HEK293T (cell line): Measurements from ENCODE around the gene FCMR.

Experiments
- CTCF ChIA-PET: fragments of 350-600 bp; formaldehyde crosslinking; extraction: SDS; loops from one replicate; lab custom pipeline; 2021; ENCODE audit warnings: antibody characterized with exemption, inconsistent platforms; lab: Yijun Ruan, JAX
- POLR2A ChIA-PET: fragments of 350-600 bp; formaldehyde crosslinking; extraction: SDS; loops from one replicate; lab custom pipeline; 2020; ENCODE audit warnings: antibody characterized with exemption, inconsistent platforms; lab: Yijun Ruan, JAX
- DNase-seq: peaks from one replicate; pipeline ENCODE4 v3.0.0; 2012; ENCODE audit warnings: mixed read lengths; ENCODE audit errors: extremely low spot score
- ARNT ChIP-seq: fragments of 450-650 bp; IDR thresholded peaks from 2 replicates; pipeline ENCODE4 v1.6.1; 2017; ENCODE audit warnings: mild to moderate bottlenecking
- BHLHE40 ChIP-seq: fragments of 450-650 bp; IDR thresholded peaks from 2 replicates; pipeline ENCODE4 v1.6.1; 2016; ENCODE audit warnings: mild to moderate bottlenecking, moderate library complexity, borderline replicate concordance
- CTBP1 ChIP-seq: fragments of 450-650 bp; IDR thresholded peaks from 2 replicates; pipeline ENCODE4 v1.6.1; 2016; ENCODE audit warnings: borderline replicate concordance
- ELF4 ChIP-seq: fragments of 450-650 bp; IDR thresholded peaks from 2 replicates; pipeline ENCODE4 v1.6.1; 2017; ENCODE audit warnings: antibody characterized with exemption
- FOXA1 ChIP-seq: fragments of 450-650 bp; IDR thresholded peaks from 2 replicates; pipeline ENCODE4 v1.6.1; 2016; ENCODE audit warnings: mild to moderate bottlenecking
- FOXK2 ChIP-seq: fragments of 450-650 bp; IDR thresholded peaks from 2 replicates; pipeline ENCODE4 v1.6.1; 2016; ENCODE audit warnings: mild to moderate bottlenecking
- FOXM1 ChIP-seq: fragments of 450-650 bp; IDR thresholded peaks from 2 replicates; pipeline ENCODE4 v1.6.1; 2017; ENCODE audit warnings: mild to moderate bottlenecking, borderline replicate concordance
- HDGF ChIP-seq: fragments of 450-650 bp; IDR thresholded peaks from 2 replicates; pipeline ENCODE4 v1.6.1; 2017; ENCODE audit warnings: antibody characterized with exemption, borderline replicate concordance
- L3MBTL2 ChIP-seq: fragments of 450-650 bp; conservative IDR thresholded peaks from 2 replicates; pipeline ENCODE4 v1.6.1; 2016; ENCODE audit warnings: mild to moderate bottlenecking
- LEF1 ChIP-seq: fragments of 450-650 bp; IDR thresholded peaks from 2 replicates; pipeline ENCODE4 v1.6.1; 2017; ENCODE audit warnings: mild to moderate bottlenecking, borderline replicate concordance
- NFRKB ChIP-seq: fragments of 450-650 bp; IDR thresholded peaks from 2 replicates; pipeline ENCODE4 v1.6.1; 2016; ENCODE audit warnings: mild to moderate bottlenecking, moderate library complexity
- SP1 ChIP-seq: fragments of 450-650 bp; IDR thresholded peaks from 2 replicates; pipeline ENCODE4 v1.6.1; 2017
- SUZ12 ChIP-seq: fragments of 450-650 bp; IDR thresholded peaks from 2 replicates; pipeline ENCODE4 v1.6.1; 2016; ENCODE audit warnings: mild to moderate bottlenecking
- TARDBP ChIP-seq: fragments of 450-650 bp; IDR thresholded peaks from 2 replicates; pipeline ENCODE4 v1.6.1; 2016
- ZNF384 ChIP-seq: fragments of 450-650 bp; IDR thresholded peaks from 2 replicates; pipeline ENCODE4 v1.6.1; 2016
- TF ChIP-seq, protein P1 (sequence below): fragments of 450-650 bp; IDR thresholded peaks from 2 replicates; pipeline ENCODE4 v1.6.1; 2016

The FCMR gene, protein sequence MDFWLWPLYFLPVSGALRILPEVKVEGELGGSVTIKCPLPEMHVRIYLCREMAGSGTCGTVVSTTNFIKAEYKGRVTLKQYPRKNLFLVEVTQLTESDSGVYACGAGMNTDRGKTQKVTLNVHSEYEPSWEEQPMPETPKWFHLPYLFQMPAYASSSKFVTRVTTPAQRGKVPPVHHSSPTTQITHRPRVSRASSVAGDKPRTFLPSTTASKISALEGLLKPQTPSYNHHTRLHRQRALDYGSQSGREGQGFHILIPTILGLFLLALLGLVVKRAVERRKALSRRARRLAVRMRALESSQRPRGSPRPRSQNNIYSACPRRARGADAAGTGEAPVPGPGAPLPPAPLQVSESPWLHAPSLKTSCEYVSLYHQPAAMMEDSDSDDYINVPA

DNA sequence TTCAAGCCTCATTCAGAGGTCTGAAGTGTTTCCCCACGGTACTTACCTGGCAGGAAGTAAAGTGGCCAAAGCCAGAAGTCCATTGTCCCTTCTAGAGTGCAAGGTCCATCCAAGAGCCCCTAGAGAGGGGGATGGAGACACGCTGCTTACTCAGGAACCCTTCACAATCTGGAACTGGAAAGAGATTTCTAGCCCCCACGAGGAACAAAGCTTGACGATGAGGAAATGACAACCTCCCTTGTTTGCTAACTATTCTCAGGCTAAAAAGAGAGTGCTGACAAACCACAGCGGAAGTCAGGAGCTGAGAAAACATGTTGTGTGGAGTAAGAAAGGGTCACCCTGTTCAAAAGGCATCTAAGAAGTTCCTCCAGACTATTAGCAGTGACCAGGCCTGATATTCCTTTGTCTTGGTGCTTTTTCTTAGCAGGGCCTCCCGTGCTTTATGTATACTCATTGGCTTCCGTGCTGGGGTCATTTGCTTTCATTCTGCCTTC is at the start of gene FCMR:
Gene FCMR, minus strand, starts transcription at position 170 of the 494 bp plus-strand sequence. Its CDS starts 87 bp downstream, at position 83.
- POLR2A ChIA-PET: interaction anchor here (1.2 kb wide), 1 partner anchor 287 kb away, joined by 3 read pairs; no protein-coding TSS in a partner anchor
- TF ChIP-seq CTBP1: no peak
- TF ChIP-seq L3MBTL2: no peak
- TF ChIP-seq HDGF: no peak
- CTCF ChIA-PET: interaction anchor here (0.7 to 2.1 kb wide), 2 partner anchors 9 to 10 kb away, joined by 3 to 4 read pairs; no protein-coding TSS in a partner anchor
- no peak for DNase-seq

DNA sequence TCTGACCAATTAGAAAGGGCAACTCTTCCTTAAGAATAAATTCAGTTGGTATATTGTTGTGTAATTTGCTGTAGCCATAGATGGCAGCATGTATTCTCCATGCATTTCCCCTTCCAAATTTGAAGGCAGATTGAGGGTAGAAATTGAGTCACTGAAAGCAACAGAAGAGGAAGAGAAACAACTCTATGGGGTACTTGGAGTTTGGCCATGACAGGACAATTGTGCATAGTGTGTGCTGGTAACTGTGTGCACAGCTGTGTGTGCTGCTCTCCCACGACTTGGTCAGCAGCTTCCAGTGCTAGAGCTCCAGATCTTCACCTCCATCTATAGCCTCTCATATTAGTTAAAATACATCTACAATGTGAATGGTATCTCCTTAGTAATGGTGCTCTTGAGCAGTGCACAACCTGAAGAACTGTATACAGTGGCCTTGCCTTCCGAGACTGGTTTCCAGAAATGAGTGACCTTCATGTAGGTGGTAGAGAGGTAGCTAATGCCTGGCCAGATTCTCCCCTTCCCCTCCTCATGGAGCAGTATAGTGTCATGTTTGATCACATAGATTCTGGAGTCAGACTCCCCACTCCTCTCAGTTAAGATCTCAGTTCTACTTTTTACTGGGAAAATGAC is 49.4 kb upstream of the FCMR start:
- POLR2A ChIA-PET: no interaction called here
- no peak for DNase-seq
- TF ChIP-seq HDGF: no peak
- no peak for TF ChIP-seq ELF4
- no peak for TF ChIP-seq BHLHE40
- no peak for TF ChIP-seq L3MBTL2
- TF ChIP-seq FOXA1: no peak
- TF ChIP-seq LEF1: no peak
- no peak for TF ChIP-seq SP1
- TF ChIP-seq ZNF384: no peak
- no peak for TF ChIP-seq FOXM1
- TF ChIP-seq TARDBP: no peak
- CTCF ChIA-PET: no interaction called here

DNA sequence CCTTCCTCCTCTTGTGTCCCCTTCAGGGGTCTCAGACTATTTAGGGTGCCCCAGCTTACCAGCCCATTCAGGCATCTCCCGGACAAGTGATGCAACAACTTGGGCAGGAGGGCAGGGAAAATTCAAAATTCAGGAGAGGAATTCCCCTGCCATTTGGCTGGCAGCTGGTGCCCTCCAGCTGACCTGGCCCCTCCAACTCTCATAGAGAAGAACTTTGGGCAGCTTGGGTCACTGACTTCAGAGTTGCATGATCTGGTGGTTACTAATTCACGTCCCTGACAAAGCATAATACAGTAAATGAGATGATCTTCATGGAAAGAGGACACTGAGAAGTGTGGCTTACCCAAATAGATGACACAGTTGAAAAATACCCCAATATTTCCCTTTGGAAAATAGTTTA is 48.7 kb upstream of the FCMR start, which contains the start of gene FCAMR:
Gene FCAMR, minus strand, starts transcription at position 15 of the 400 bp plus-strand sequence. CDS start 335 bp downstream, outside the sequence.
- POLR2A ChIA-PET: no interaction called here
- no peak for DNase-seq
- CTCF ChIA-PET: no interaction called here
- TF ChIP-seq TARDBP (no peak), FOXM1 (no peak), ARNT (no peak), FOXA1 (no peak), ZNF384 (no peak), CTBP1 (no peak), HDGF (no peak)

DNA sequence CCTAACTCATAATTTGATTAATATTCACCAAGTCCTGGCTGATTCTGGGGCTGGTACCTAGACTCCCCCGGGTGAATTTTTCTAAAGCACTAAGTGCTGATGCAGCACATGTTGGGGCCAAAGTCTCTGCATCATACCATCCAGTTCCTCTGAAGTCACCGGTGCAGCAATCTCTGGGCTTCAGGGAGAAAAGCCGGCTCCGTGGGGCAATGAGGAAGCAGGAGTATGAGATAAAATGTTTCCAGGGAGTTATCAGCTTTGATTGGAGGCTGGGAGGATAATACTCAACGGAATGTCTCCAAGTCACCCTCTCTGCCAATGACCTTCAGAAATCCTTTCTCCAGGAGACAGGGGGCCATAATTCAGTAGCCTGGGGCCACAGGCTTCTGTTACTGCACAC is 47.3 kb upstream of the FCMR start:
- CTCF ChIA-PET: interaction anchor here (0.7 kb wide), 1 partner anchor 13 kb away, joined by 3 read pairs; no protein-coding TSS in a partner anchor
- DNase-seq: no peak
- POLR2A ChIA-PET: no interaction called here
- TF ChIP-seq TARDBP (no peak), SUZ12 (no peak), BHLHE40 (no peak), NFRKB (no peak), CTBP1 (no peak), ZNF384 (no peak), ELF4 (no peak), L3MBTL2 (no peak), SP1 (no peak), HDGF (no peak), FOXM1 (no peak), LEF1 (no peak), FOXK2 (no peak), FOXA1 (no peak)
- TF ChIP-seq, protein P1, sequence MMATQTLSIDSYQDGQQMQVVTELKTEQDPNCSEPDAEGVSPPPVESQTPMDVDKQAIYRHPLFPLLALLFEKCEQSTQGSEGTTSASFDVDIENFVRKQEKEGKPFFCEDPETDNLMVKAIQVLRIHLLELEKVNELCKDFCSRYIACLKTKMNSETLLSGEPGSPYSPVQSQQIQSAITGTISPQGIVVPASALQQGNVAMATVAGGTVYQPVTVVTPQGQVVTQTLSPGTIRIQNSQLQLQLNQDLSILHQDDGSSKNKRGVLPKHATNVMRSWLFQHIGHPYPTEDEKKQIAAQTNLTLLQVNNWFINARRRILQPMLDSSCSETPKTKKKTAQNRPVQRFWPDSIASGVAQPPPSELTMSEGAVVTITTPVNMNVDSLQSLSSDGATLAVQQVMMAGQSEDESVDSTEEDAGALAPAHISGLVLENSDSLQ: no peak

DNA sequence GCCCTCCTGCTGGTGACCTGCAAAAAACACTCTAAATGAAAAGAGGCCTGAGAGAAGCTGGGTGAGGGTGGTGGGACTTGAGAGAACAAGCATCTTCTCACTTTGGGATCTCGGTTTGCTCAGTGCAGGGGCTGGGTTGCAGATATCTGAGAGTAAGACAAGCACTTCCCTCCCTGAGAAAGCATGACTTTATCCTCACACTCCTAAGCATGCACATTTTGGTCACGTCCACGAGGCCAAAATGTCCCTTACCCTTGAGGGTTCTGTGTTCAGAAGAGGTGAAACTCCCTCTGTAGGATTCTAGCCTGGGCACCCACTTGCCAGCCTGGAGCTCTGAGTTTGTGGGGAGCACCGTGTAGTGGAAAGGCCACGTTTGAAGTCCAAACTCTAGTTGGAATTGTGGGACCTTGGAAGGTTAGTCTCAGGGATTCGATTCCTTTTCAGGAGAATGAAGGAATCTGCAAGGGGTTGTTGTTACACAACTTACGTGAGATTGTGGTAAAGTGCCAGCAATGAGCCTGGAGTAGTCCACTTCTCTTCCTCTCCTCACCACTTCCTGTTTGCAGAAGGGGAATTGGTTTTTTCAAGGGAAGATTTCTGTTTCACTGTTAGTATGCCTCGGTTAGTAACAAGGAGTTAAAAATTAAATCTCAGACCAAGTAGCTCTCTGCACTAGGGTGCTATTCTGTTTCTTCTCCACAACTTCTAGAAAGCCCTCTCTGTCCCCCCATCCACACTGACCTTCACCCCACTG is 45.5 kb upstream of the FCMR start:
- ChIA-PET POLR2A (no interaction called here), CTCF (no interaction called here)
- TF ChIP-seq ELF4: no peak
- TF ChIP-seq LEF1: no peak
- no peak for TF ChIP-seq ARNT
- no peak for TF ChIP-seq FOXA1
- no peak for TF ChIP-seq FOXM1
- no peak for TF ChIP-seq HDGF
- TF ChIP-seq FOXK2: no peak
- TF ChIP-seq L3MBTL2: no peak
- no peak for TF ChIP-seq SP1
- TF ChIP-seq TARDBP: no peak
- no peak for TF ChIP-seq NFRKB
- TF ChIP-seq, protein P1: no peak
- TF ChIP-seq SUZ12: no peak
- TF ChIP-seq CTBP1: no peak
- TF ChIP-seq BHLHE40: no peak
- TF ChIP-seq ZNF384: no peak
- DNase-seq: no peak

DNA sequence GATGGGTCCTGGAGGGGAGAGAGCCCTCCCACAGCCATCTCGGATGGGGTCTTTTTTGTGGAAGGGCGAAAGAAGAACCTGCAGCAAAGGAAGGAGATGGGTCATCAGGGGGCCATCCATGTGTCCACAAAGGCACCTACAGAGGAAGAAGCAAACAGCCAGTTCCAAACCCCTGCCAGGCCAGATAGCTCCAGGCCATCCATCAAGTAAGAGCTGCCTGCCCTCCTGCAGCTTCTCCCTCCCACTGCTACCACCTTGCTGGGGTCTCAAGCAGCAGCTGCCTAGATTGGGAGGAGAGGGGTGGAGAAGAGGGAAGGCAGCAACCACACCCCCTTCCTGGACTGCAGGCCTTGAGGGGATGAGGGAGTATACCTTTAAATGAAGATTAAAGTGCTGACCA is 44.0 kb upstream of the FCMR start:
- DNase-seq: no peak
- CTCF ChIA-PET: interaction anchor here (0.7 kb wide), 1 partner anchor 58 kb away, joined by 3 read pairs; no protein-coding TSS in a partner anchor
- TF ChIP-seq ARNT: no peak
- TF ChIP-seq FOXA1: no peak
- no peak for TF ChIP-seq L3MBTL2
- TF ChIP-seq FOXK2: no peak
- POLR2A ChIA-PET: no interaction called here
